HepG2 (cell line): Measurements from ENCODE around the gene SNRPF. TPM values are rescaled to one million over a fixed set of nuclear protein-coding genes. Genes with fewer than 3 reads are reported as not detected.

Source experiments
- CEBPG ChIP-seq: IDR thresholded peaks from 2 replicates; pipeline ENCODE4 v1.6.1; 2016
- GATAD2A ChIP-seq: IDR thresholded peaks from 2 replicates; pipeline ENCODE4 v1.6.1; 2016
- KAT8 ChIP-seq: IDR thresholded peaks from 2 replicates; pipeline ENCODE4 v1.6.1; 2016; ENCODE audit warnings: missing genetic modification reagents, missing compliant biosample characterization
- NFYB ChIP-seq: sonication (generic); formaldehyde crosslinking; IDR thresholded peaks from 2 replicates; pipeline ENCODE4 v1.4.0; 2020; ENCODE audit warnings: missing genetic modification reagents
- RBM22 ChIP-seq: fragments of 200-400 bp; formaldehyde crosslinking; optimal IDR thresholded peaks from 2 replicates; pipeline ENCODE3; 2017; ENCODE audit warnings: mild to moderate bottlenecking, low read length, moderate library complexity
- RORA ChIP-seq: sonication (generic); formaldehyde crosslinking; IDR thresholded peaks from 2 replicates; pipeline ENCODE4 v1.5.0; 2020; ENCODE audit warnings: mild to moderate bottlenecking, missing genetic modification reagents, moderate library complexity
- STAG1 ChIP-seq: sonication (generic); formaldehyde crosslinking; IDR thresholded peaks from 2 replicates; pipeline ENCODE4 v1.4.0; 2020; ENCODE audit warnings: missing genetic modification reagents
- ZMYM4 ChIP-seq: sonication (generic); formaldehyde crosslinking; IDR thresholded peaks from 2 replicates; pipeline ENCODE4 v1.8.1; 2023; ENCODE audit warnings: mild to moderate bottlenecking, missing genetic modification reagents
- polyA plus RNA-seq, 8 experiments: library from polyadenylated mRNA; depleted of rRNA in 3 of 8; stranded (reverse) in 7 of 8; unstranded in 1 of 8; fragments of >200 nt; fragmentation: Illumina TruSeq in 4 of 8; extraction: Trizol in 4 of 8; gene quantifications; 2 replicates each; pipeline versions ENCODE4 v1.2.1 to v1.2.3, GENCODE V29; 2011 to 2016; ENCODE audit warnings: low read depth in 4 of 8, missing spikeins in 1 of 8, mixed read lengths in 1 of 8; ENCODE audit not compliant: insufficient read depth in 1 of 8
- total RNA-seq, 5 experiments: library from RNA; depleted of rRNA; stranded (reverse); fragments of >200 nt; fragmentation: Illumina TruSeq; extraction: Trizol; gene quantifications; 2 replicates each; pipeline ENCODE4 v1.2.3, GENCODE V29; 2016; ENCODE audit warnings: low read depth in 1 of 5
- TF ChIP-seq, protein P1 (sequence below): sonication (generic); formaldehyde crosslinking; IDR thresholded peaks from 2 replicates; pipeline ENCODE4 v1.5.0; 2020; ENCODE audit warnings: mild to moderate bottlenecking, missing genetic modification reagents, moderate library complexity
- TF ChIP-seq, protein P2 (sequence below): IDR thresholded peaks from 2 replicates; pipeline ENCODE4 v1.6.1; 2012; ENCODE audit warnings: low read depth, low read length, improper control_type of control experiment
- TF ChIP-seq, protein P3 (sequence below): sonication (generic); formaldehyde crosslinking; conservative IDR thresholded peaks from 2 replicates; pipeline ENCODE4 v1.8.0; 2022; ENCODE audit warnings: missing genetic modification reagents

SNRPF gene
- total and polyA plus RNA-seq, 2 of the 13 experiments (the other 11 are each of a cell fraction or from before 2014, with no cell fraction given), result 31.7 to 77.2 TPM

DNA sequence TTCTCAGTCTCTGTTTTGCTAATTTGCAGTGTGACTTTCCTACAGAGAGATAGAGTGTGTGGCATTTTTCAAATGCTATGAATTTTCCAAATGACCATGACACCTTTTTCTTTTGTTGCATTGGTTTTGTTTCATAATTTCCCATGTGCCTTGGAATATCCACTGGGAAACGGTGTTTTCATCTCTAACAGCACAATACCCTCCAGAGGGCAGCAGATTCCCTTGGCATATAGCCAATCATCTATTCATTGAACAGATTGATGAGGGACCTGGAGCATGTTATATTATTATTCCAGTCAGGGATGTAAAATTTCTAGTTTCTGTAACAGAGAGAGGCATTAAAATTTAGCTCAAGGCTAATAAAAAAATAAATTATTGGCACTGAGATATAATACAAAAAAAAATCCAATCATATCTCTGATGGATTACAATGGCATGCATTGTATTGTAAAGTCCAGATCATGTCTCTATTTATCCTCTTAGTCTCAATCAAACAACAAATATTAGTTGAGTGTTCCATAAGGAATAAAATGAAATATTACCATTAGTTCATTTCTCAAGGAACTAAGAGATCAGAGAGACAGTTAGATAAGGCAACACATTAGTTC lies 38.6 kb upstream of the SNRPF start (continued):
- TF ChIP-seq, protein P1, sequence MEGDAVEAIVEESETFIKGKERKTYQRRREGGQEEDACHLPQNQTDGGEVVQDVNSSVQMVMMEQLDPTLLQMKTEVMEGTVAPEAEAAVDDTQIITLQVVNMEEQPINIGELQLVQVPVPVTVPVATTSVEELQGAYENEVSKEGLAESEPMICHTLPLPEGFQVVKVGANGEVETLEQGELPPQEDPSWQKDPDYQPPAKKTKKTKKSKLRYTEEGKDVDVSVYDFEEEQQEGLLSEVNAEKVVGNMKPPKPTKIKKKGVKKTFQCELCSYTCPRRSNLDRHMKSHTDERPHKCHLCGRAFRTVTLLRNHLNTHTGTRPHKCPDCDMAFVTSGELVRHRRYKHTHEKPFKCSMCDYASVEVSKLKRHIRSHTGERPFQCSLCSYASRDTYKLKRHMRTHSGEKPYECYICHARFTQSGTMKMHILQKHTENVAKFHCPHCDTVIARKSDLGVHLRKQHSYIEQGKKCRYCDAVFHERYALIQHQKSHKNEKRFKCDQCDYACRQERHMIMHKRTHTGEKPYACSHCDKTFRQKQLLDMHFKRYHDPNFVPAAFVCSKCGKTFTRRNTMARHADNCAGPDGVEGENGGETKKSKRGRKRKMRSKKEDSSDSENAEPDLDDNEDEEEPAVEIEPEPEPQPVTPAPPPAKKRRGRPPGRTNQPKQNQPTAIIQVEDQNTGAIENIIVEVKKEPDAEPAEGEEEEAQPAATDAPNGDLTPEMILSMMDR, result peak; percentile 75
- TF ChIP-seq, protein P2, sequence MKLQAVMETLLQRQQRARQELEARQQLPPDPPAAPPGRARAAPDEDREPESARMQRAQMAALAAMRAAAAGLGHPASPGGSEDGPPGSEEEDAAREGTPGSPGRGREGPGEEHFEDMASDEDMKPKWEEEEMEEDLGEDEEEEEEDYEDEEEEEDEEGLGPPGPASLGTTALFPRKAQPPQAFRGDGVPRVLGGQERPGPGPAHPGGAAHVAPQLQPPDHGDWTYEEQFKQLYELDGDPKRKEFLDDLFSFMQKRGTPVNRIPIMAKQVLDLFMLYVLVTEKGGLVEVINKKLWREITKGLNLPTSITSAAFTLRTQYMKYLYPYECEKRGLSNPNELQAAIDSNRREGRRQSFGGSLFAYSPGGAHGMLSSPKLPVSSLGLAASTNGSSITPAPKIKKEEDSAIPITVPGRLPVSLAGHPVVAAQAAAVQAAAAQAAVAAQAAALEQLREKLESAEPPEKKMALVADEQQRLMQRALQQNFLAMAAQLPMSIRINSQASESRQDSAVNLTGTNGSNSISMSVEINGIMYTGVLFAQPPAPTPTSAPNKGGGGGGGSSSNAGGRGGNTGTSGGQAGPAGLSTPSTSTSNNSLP, result peak; percentile 44; the same call in 1 of the 2 replicates
- TF ChIP-seq RORA (CRISPR knock-in tag) (no peak), KAT8 (CRISPR knock-in tag) (0 out of 2 replicates have a peak, but pooled peaks have one; percentile 18), ZMYM4 (CRISPR knock-in tag) (no peak), GATAD2A (0 out of 2 replicates have a peak, but pooled peaks have one; percentile 20), CEBPG (CRISPR knock-in tag) (0 out of 2 replicates have a peak, but pooled peaks have one; percentile 26), STAG1 (CRISPR knock-in tag) (peak; percentile 60), RBM22 (no peak), NFYB (CRISPR knock-in tag) (no peak)
- TF ChIP-seq, protein P3, sequence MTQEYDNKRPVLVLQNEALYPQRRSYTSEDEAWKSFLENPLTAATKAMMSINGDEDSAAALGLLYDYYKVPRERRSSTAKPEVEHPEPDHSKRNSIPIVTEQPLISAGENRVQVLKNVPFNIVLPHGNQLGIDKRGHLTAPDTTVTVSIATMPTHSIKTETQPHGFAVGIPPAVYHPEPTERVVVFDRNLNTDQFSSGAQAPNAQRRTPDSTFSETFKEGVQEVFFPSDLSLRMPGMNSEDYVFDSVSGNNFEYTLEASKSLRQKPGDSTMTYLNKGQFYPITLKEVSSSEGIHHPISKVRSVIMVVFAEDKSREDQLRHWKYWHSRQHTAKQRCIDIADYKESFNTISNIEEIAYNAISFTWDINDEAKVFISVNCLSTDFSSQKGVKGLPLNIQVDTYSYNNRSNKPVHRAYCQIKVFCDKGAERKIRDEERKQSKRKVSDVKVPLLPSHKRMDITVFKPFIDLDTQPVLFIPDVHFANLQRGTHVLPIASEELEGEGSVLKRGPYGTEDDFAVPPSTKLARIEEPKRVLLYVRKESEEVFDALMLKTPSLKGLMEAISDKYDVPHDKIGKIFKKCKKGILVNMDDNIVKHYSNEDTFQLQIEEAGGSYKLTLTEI, result no peak
